GM23248 (cell line): ENCODE data around the gene SART3. TPM values are rescaled to one million over a fixed set of nuclear protein-coding genes. Genes with fewer than 3 reads are reported as not detected.
"Not testable (repeated sequence)": the region's sequence is repeated elsewhere in the genome, so short reads cannot be mapped to it uniquely, and the experiment has no call there.

Experiments used
- DNase-seq: peaks from one replicate; pipeline ENCODE4 v3.0.0-alpha.2; 2015
- H2AFZ ChIP-seq: fragments of 200-600 bp; sonication (generic); 2 replicates; pipeline ENCODE4 v1.6.1; 2016; ENCODE audit warnings: antibody characterized with exemption
- H3F3A ChIP-seq: fragments of 200-600 bp; sonication (generic); 2 replicates; pipeline ENCODE4 v1.6.1; 2016; ENCODE audit warnings: mild to moderate bottlenecking, antibody characterized with exemption, mixed run types; ENCODE audit not compliant: insufficient read depth
- H3K27ac ChIP-seq: fragments of 200-600 bp; sonication (generic); 2 replicates; pipeline ENCODE4 v1.5.1; 2016; ENCODE audit warnings: mild to moderate bottlenecking
- H3K27me3 ChIP-seq: fragments of 200-600 bp; sonication (generic); replicated peaks from 2 replicates; pipeline ENCODE4 v1.6.1; 2016; ENCODE audit warnings: mild to moderate bottlenecking; ENCODE audit not compliant: insufficient read depth
- H3K36me3 ChIP-seq: fragments of 200-600 bp; sonication (generic); 2 replicates; pipeline ENCODE4 v1.6.1; 2016; ENCODE audit warnings: low read depth, mild to moderate bottlenecking
- H3K4me1 ChIP-seq: fragments of 200-600 bp; sonication (generic); 2 replicates; pipeline ENCODE4 v1.6.1; 2016; ENCODE audit warnings: mild to moderate bottlenecking; ENCODE audit not compliant: insufficient read depth
- H3K4me2 ChIP-seq: fragments of 200-600 bp; sonication (generic); one replicate; pipeline ENCODE4 v1.6.1; 2016; ENCODE audit warnings: mild to moderate bottlenecking; ENCODE audit not compliant: unreplicated experiment
- H3K4me3 ChIP-seq: fragments of 200-600 bp; sonication (generic); 2 replicates; pipeline ENCODE4 v1.5.1; 2016; ENCODE audit warnings: mild to moderate bottlenecking
- H3K79me2 ChIP-seq: fragments of 200-600 bp; sonication (generic); 2 replicates; pipeline ENCODE4 v1.6.1; 2016; ENCODE audit warnings: mild to moderate bottlenecking; ENCODE audit not compliant: insufficient read depth
- H3K9ac ChIP-seq: fragments of 200-600 bp; sonication (generic); 2 replicates; pipeline ENCODE4 v1.6.1; 2016; ENCODE audit warnings: mild to moderate bottlenecking
- H3K9me2 ChIP-seq: fragments of 200-600 bp; sonication (generic); 2 replicates; pipeline ENCODE4 v1.6.1; 2016; ENCODE audit warnings: mixed run types, mild to moderate bottlenecking, moderate library complexity; ENCODE audit not compliant: insufficient read depth
- H3K9me3 ChIP-seq: fragments of 200-600 bp; sonication (generic); one replicate; pipeline ENCODE4 v1.6.1; 2017; ENCODE audit warnings: low read depth
- H4K20me1 ChIP-seq: fragments of 200-600 bp; sonication (generic); 2 replicates; pipeline ENCODE4 v1.6.0; 2016; ENCODE audit not compliant: insufficient read depth
- EZH2 ChIP-seq: fragments of 200-600 bp; sonication (generic); IDR thresholded peaks from 2 replicates; pipeline ENCODE4 v1.6.1; 2018; ENCODE audit warnings: antibody characterized with exemption, mild to moderate bottlenecking; ENCODE audit not compliant: insufficient read depth, poor library complexity, severe bottlenecking
- EZH2phosphoT487 ChIP-seq: fragments of 200-600 bp; sonication (generic); IDR thresholded peaks from 2 replicates; pipeline ENCODE4 v1.6.1; 2018; ENCODE audit warnings: antibody characterized with exemption, moderate library complexity, mild to moderate bottlenecking, low read depth; ENCODE audit not compliant: insufficient read depth
- WGBS, 2 experiments: methylation state at CpG; one replicate each; pipeline ENCODE4 v1.1.6; 2015 to 2017; ENCODE audit warnings: low lambda C conversion rate in 2 of 2, low coverage in 1 of 2; ENCODE audit errors: missing lambda C conversion rate in 2 of 2; 5-methylcytosine and 5-hydroxymethylcytosine counted together
- in situ Hi-C: fragments of 300-500 bp; cut with MboI; formaldehyde crosslinking; loops from 2 replicates; pipeline ENCODE4 v1.15.0; 2020
- polyA plus RNA-seq: library from polyadenylated mRNA; unstranded; fragments of >200 nt; fragmentation: Nextera tagmentation; extraction: Ambion mirVana; gene quantifications from 2 replicates; pipeline ENCODE4 v1.2.1, GENCODE V29; 2016
- total RNA-seq: library from RNA; depleted of rRNA; stranded (reverse); fragments of >200 nt; shearing (Covaris generic); gene quantifications from 2 replicates; pipeline ENCODE4 v1.2.3, GENCODE V29; 2014

SART3 gene
- total and polyA plus RNA-seq, 2 experiments from 2014 or later: 20.5 to 29.7 TPM

DNA sequence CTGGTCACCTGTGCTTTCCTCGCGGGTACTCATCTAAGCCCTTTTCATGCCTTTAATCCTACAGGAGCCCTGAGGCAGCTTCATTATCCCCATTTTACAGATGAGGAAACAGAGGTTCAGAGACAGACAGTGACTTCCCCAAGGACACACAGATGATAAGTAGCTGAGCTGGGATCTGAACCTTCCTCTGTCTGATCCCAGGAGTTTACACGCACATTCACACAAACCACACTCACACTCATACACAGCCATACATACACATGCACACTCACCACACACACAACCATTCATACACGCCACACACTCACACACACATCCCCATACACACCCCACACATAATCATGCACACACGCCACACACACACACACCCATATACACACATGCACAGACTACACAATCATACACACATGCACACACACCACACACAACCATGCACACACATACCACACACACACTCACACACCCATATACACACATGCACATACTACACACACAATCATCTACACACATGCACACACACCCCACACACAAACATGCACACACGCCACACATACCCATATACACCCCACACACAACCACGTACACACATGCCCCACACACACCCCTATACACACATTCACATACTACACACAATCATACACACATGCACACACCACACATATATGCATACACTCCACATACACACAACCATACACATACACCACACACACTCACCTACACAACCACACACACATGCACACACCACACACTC is 34.2 kb upstream of the SART3 start:
- WGBS, 2 experiments: 95 to 97% methylated on average over 7 of the region's 7 CpGs
- H3K9me3 ChIP-seq: no peaks in the 10 kb centered on the region
- H3K9ac ChIP-seq: peak overlapping the region; percentile 54; the same call in 1 of the 2 replicates
- in situ Hi-C loops: no loop called here
- no peaks in the 10 kb centered on the region for H4K20me1 ChIP-seq
- no peak for DNase-seq
- H3K4me1 ChIP-seq: peaks cover 18% of the 10 kb centered on the region
- H3K27ac ChIP-seq: no peak overlapping the region
- H3F3A ChIP-seq: no peaks in the 10 kb centered on the region; the same call in 1 of the 2 replicates
- no peaks in the 10 kb centered on the region for H3K27me3 ChIP-seq
- H3K9me2 ChIP-seq: no peaks in the 10 kb centered on the region
- H3K4me3 ChIP-seq: peak overlapping the region; percentile 71; the same call in 1 of the 2 replicates
- H3K36me3 ChIP-seq: no peaks in the 10 kb centered on the region
- H3K79me2 ChIP-seq: peaks cover 35% of the 10 kb centered on the region
- H2AFZ ChIP-seq: no peak overlapping the region
- TF ChIP-seq EZH2: no peak
- TF ChIP-seq EZH2phosphoT487: no peak
- H3K4me2 ChIP-seq: peak overlapping the region; percentile 75

DNA sequence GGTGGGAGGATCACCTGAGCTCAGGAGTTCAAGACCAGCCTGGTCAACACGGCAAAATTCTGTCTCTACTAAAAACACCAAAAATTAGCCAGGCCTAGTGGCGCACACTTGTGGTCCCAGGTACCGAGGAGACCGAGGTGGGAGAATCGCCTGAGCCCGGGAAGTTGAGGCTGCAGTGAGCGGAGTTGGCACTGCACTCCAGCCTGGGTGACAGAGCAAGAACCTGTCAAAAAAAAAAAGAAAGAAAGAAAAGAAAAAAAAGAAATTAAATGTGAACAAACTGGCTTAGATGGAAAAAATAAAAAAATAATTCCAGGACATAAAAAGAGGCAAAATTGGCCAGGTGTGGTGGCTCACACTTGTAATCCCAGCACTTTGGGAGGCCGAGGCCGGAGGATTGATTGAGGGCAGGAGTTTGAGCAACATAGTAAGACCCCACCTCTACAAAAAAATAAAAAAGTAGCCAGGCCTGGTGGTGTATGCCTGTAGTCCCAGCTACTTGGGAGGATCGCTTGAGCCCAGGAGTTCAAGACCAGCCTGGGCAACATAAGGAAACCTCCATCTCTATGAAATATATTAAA is 33.4 kb upstream of the SART3 start:
- Histone ChIP-seq H3F3A (no peaks in the 10 kb centered on the region; the same call in 1 of the 2 replicates), H3K4me1 (peaks cover 19% of the 10 kb centered on the region), H3K36me3 (no peaks in the 10 kb centered on the region), H3K79me2 (peaks cover 35% of the 10 kb centered on the region), H2AFZ (0 out of 2 replicates have a peak overlapping the region, but pooled peaks have one; percentile 20), H3K9me3 (no peaks in the 10 kb centered on the region), H3K4me2 (no peak overlapping the region), H3K9ac (no peak overlapping the region), H3K9me2 (no peaks in the 10 kb centered on the region), H3K27ac (no peak overlapping the region), H4K20me1 (no peaks in the 10 kb centered on the region), H3K4me3 (no peak overlapping the region), H3K27me3 (no peaks in the 10 kb centered on the region)
- TF ChIP-seq EZH2phosphoT487: no peak
- TF ChIP-seq EZH2: no peak
- WGBS, 2 experiments: 97% methylated on average over 10 of the region's 10 CpGs
- in situ Hi-C loops: no loop called here
- no peak for DNase-seq

DNA sequence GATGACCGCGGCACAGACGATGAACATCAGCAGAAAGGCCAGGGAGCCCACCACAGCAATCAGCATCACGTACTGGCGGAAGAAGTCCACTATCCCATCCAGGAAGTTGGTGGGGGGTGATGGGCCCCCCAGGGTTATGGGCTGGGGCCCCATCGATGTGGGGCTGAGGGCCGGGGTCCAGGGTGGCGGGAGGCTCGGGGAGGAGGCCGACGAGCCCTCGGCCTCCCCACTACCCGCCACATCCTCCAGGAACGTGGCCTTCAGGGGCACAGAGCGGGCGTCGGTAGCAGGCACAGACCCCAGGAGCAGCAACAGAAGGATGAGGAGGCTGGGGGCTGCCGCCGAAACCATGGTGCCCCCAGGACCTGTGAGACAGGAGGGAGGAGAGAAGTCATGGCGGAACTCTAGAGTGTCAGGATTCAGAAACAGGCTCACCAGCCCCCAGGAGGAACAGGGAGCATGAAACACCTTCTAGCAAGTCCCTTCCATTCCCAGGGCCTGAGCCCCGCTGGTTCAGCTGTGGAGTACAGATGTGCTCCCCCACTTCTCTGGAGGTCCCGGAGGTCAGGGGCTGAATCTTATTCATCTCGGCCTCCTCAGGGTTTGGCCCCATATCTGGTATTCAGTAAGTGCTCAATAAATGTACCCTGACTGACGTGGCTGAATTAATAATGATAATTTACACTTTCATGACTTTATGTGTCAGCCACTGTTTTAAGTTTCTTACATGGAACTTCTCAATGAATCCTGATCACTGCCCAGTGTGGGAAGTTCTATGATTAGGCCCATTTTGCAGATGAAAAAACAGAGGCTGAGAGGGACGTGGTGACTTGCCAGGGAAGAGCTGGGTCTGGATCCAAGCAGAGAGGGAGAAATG is 31.3 kb upstream of the SART3 start:
- Histone ChIP-seq H3K36me3 (no peaks in the 10 kb centered on the region), H3K4me3 (no peak overlapping the region), H3K79me2 (peaks cover 34% of the 10 kb centered on the region), H3K9ac (no peak overlapping the region), H3K4me1 (peaks cover 28% of the 10 kb centered on the region), H3K9me3 (no peaks in the 10 kb centered on the region), H3F3A (no peaks in the 10 kb centered on the region), H4K20me1 (no peaks in the 10 kb centered on the region), H2AFZ (no peak overlapping the region), H3K27ac (no peak overlapping the region), H3K27me3 (no peaks in the 10 kb centered on the region), H3K9me2 (no peaks in the 10 kb centered on the region), H3K4me2 (no peak overlapping the region)
- in situ Hi-C loops: no loop called here
- DNase-seq: no peak
- 89 to 91% methylated on average over 24 to 25 of the region's 25 CpGs for WGBS, 2 experiments
- TF ChIP-seq EZH2phosphoT487 (no peak), EZH2 (no peak)

DNA sequence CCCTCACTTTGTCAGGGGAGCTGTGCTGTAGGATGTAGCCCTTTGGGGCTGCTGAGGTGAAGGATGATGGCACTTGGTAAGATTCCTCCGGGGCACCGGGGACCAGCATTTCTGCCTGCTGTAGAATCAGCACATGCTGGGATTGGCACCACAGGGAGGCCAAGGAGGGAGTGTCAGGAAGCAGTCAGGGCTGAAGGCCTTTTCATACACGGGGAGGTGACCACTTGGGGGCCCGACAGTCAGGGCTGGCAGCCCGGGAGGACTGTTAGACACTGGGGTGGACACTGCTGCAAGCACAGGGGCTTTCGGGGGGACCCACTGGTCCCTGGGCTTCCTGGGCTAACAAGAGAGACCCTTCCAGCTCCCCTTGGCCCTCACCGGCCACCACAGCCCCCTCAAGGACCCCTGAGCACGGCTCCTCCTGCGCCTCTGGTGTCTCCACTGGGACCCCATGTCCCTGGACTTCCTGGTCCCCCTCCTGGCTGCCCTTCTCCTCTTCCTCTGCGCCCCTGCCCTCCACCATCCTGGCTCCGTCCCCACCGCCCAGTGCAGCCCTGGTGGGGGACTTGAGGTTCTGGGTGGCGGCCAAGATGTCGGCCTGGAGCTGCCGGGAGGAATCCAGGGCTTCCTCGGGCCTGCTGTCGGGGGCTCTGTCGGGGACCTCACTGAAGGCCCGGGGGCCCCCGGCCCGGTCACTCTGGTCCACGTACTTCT is 30.5 kb upstream of the SART3 start:
- TF ChIP-seq EZH2phosphoT487: no peak
- no peak for TF ChIP-seq EZH2
- peaks cover 20% of the 10 kb centered on the region for H3K4me1 ChIP-seq
- no peak overlapping the region for H2AFZ ChIP-seq

DNA sequence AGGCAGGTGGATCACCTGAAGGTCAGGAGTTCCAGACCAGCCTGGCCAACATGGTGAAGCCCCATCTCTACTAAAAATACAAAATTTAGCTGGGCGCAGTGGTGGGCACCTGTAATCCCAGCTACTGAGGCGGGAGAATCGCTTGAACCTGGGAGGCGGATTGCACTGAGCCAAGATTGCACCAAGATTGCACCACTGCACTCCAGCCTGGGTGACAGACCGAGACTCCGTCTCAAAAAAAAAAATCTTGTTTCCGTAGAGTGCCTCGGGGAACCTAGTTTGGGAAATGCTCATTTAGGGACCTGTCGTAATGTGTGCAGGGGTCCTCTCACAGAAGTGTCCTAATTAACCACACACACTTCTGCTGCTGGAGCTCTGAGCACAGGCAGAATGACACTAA is 29.5 kb upstream of the SART3 start:
- DNase-seq, H3K36me3 ChIP-seq, H3K9ac ChIP-seq, H3K4me3 ChIP-seq, H3K9me2 ChIP-seq, H3F3A ChIP-seq, H3K4me2 ChIP-seq, in situ Hi-C loops, H3K27ac ChIP-seq, H2AFZ ChIP-seq, H3K9me3 ChIP-seq, H3K27me3 ChIP-seq, H4K20me1 ChIP-seq: not testable (repeated sequence)
- Histone ChIP-seq H3K4me1 (peaks cover 11% of the 10 kb centered on the region), H3K79me2 (peaks cover 16% of the 10 kb centered on the region)
- WGBS, 2 experiments: 98 to 100% methylated on average over 9 of the region's 9 CpGs

More for the DNA sequence above, 30.5 kb upstream of the SART3 start:
- 82 to 86% methylated on average over 12 to 22 of the region's 22 CpGs for WGBS, 2 experiments
- DNase-seq: no peak
- in situ Hi-C loops: no loop called here
- Histone ChIP-seq H3K79me2 (peaks cover 26% of the 10 kb centered on the region), H3K9me3 (no peaks in the 10 kb centered on the region), H3F3A (no peaks in the 10 kb centered on the region), H3K4me3 (no peak overlapping the region), H3K27me3 (no peaks in the 10 kb centered on the region), H3K27ac (no peak overlapping the region), H4K20me1 (no peaks in the 10 kb centered on the region), H3K4me2 (no peak overlapping the region), H3K36me3 (no peaks in the 10 kb centered on the region), H3K9ac (no peak overlapping the region), H3K9me2 (no peaks in the 10 kb centered on the region)
